Fibroblast of lung (primary cell): ENCODE data around the gene HECW1.

Source experiments
- EZH2 ChIP-seq: IDR thresholded peaks from 2 replicates; pipeline ENCODE4 v1.5.1; 2012; ENCODE audit warnings: low read length, control low read depth, mild to moderate bottlenecking; ENCODE audit errors: missing control alignments
- TF ChIP-seq, protein P1 (sequence below), 2 donors: IDR thresholded peaks in 1 of 2; conservative IDR thresholded peaks in 1 of 2; 1 replicate in 1 of 2; 2 replicates in 1 of 2; pipeline ENCODE4 v1.5.1; 2011 to 2012; ENCODE audit warnings: low read length in 2 of 2, control low read depth in 1 of 2, inconsistent platforms in 1 of 2, low read depth in 1 of 2, mild to moderate bottlenecking in 1 of 2

DNA sequence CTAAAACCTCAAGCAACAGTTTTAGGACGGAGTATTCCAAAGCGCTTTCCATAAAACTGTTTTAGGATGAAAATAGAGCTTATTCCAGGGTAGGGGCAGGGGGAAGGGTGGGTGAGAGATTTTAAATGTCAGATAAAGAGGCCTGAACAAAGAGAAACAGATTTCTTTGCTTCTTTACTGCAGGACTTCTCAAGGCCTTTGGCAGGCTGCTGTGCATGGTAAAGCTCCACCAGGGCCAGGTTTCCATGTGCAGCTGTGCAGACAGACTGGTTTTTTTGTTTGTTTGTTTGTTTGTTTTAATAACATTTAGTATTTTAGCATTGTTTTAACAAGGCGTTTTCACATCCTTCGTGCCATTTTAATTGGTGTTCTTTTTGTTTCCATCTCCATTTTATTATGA, 26.3 kb downstream of the HECW1 start:
- TF ChIP-seq, protein P1, sequence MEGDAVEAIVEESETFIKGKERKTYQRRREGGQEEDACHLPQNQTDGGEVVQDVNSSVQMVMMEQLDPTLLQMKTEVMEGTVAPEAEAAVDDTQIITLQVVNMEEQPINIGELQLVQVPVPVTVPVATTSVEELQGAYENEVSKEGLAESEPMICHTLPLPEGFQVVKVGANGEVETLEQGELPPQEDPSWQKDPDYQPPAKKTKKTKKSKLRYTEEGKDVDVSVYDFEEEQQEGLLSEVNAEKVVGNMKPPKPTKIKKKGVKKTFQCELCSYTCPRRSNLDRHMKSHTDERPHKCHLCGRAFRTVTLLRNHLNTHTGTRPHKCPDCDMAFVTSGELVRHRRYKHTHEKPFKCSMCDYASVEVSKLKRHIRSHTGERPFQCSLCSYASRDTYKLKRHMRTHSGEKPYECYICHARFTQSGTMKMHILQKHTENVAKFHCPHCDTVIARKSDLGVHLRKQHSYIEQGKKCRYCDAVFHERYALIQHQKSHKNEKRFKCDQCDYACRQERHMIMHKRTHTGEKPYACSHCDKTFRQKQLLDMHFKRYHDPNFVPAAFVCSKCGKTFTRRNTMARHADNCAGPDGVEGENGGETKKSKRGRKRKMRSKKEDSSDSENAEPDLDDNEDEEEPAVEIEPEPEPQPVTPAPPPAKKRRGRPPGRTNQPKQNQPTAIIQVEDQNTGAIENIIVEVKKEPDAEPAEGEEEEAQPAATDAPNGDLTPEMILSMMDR (conservative IDR thresholded peaks at IDR 0.05 in 1 of 2, IDR thresholded peaks at IDR 0.05 in 1 of 2; ENCODE audit: low read depth in 1 of 2, low read length in 2 of 2) = no peak
- no peak for TF ChIP-seq EZH2
